Fibroblast of the aortic adventitia (primary cell): ENCODE measurements around the gene PNCK. TPM values are rescaled to one million over a fixed set of nuclear protein-coding genes. Genes with fewer than 3 reads are reported as not detected.

ENCODE experiments used
- DNase-seq: peaks from one replicate; pipeline ENCODE4 v3.0.0-alpha.2; 2010; ENCODE audit warnings: low read depth
- H3K4me3 ChIP-seq: 2 replicates; pipeline ENCODE4 v1.5.1; 2011; ENCODE audit warnings: low read depth, mild to moderate bottlenecking, control low read depth, low read length, moderate library complexity
- total RNA-seq: library from RNA; depleted of rRNA; stranded (reverse); fragments of >200 nt; gene quantifications from 2 replicates; pipeline ENCODE4 v1.2.3, GENCODE V29; 2012; ENCODE audit warnings: low replicate concordance
- TF ChIP-seq, protein P1 (sequence below): IDR thresholded peaks from 2 replicates; pipeline ENCODE4 v1.5.1; 2011; ENCODE audit warnings: mild to moderate bottlenecking, low read length, control low read depth, inconsistent platforms; ENCODE audit not compliant: insufficient read depth

Gene PNCK
- total RNA-seq, 1 donor, result not detected

DNA sequence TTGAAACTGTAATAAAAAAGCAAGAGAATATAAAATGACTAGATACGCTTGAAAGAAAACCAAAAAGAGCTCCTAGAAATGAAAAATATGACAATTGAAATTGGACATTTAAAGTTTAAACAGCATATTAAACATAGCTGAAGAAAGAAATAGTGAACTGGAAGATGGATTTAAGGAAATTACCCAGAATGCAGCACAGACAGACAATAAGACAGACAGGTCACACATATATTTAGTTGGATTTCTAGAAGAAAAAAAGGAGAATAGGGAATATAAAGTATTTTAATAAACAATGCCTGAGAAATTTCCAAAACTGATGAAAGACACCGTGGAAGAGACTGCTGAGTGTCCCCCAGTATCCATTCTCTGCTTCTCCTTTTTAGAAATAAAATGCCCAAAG lies 20.1 kb downstream of the PNCK start:
- no peak overlapping the region for H3K4me3 ChIP-seq
- DNase-seq, result no peak
- TF ChIP-seq, protein P1, sequence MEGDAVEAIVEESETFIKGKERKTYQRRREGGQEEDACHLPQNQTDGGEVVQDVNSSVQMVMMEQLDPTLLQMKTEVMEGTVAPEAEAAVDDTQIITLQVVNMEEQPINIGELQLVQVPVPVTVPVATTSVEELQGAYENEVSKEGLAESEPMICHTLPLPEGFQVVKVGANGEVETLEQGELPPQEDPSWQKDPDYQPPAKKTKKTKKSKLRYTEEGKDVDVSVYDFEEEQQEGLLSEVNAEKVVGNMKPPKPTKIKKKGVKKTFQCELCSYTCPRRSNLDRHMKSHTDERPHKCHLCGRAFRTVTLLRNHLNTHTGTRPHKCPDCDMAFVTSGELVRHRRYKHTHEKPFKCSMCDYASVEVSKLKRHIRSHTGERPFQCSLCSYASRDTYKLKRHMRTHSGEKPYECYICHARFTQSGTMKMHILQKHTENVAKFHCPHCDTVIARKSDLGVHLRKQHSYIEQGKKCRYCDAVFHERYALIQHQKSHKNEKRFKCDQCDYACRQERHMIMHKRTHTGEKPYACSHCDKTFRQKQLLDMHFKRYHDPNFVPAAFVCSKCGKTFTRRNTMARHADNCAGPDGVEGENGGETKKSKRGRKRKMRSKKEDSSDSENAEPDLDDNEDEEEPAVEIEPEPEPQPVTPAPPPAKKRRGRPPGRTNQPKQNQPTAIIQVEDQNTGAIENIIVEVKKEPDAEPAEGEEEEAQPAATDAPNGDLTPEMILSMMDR, result no peak

DNA sequence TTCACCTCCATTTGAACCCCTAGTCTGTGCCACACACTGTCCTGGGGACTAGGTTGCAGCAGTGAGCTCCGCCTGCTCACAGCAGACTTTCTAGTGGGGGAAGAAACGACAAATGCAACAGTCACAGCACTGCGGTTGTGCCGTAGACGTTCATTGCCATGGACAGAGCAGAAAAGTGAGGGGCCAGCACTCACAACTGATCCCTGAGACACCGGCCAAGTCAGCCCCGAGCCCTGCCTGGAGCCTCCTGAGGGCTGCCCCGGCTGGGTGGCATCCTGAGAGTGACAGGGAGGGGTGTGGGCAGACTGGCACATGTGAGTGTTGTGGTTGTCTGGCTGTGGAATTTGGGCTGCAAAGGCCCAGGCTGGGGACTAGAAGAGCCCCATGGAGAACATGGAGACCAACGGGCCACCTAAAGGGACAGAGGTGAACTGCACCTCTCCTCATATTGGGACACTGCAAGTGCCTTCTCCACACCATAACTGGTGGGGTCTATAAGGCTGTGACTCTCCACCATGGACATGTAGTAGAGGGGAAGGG lies 22.0 kb downstream of the PNCK start:
- TF ChIP-seq, protein P1, result peak; percentile 45
- no peak overlapping the region for H3K4me3 ChIP-seq
- no peak for DNase-seq

DNA sequence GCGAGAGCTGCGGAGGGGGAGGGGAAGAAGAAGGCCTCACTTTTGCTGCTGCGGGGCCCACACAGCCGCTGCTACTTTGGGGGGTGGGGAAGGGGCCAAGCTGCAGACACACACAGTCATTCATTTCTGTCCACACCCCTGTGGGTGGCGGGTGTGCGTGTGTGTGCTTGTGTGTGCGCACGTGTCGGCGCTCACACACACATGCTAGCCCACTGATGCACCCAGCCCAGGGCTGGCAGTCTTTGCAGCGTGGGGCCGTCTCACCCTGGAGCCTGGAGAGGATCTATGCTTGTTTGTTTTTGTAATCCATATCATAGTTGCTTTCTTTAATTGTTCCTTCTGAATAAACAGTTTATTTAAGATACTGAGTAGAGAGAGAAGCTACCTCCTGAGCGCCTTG lies 22.7 kb downstream of the PNCK start:
- TF ChIP-seq, protein P1, result no peak
- no peak for DNase-seq
- no peak overlapping the region for H3K4me3 ChIP-seq

DNA sequence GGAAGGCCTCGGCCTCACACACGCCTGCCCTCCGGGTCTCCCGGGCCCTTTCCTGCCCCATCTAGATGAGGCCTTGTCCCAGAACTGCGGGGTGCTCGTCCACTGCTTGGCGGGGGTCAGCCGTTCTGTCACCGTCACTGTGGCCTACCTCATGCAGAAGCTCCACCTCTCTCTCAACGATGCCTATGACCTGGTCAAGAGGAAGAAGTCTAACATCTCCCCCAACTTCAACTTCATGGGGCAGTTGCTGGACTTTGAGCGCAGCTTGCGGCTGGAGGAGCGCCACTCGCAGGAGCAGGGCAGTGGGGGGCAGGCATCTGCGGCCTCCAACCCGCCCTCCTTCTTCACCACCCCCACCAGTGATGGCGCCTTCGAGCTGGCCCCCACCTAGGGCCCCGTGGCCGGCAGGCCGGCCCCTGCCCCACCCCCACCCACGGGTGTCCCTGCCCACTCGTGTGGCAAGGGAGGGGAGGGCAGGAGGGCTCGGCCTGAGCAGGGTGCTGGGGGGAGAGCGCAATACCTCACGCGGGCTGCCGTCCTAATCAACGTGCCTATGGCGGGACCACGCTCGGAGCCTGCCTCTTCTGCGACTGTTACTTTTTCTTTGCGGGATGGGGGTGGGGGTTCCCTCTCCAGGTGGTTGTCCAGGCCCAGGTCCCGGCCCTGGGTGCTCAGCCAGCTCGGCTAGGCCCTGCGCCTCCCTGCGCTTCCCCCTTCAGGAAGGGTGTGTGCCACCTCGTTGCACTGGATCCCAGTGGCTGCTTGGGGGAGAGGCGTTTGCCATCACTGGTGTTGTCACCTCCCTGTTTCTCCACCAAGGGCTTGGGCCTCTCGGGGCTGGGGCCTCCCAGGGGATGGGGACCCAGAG lies 23.5 kb downstream of the PNCK start:
- DNase-seq, result no peak
- H3K4me3 ChIP-seq, result no peak overlapping the region
- TF ChIP-seq, protein P1, result no peak

DNA sequence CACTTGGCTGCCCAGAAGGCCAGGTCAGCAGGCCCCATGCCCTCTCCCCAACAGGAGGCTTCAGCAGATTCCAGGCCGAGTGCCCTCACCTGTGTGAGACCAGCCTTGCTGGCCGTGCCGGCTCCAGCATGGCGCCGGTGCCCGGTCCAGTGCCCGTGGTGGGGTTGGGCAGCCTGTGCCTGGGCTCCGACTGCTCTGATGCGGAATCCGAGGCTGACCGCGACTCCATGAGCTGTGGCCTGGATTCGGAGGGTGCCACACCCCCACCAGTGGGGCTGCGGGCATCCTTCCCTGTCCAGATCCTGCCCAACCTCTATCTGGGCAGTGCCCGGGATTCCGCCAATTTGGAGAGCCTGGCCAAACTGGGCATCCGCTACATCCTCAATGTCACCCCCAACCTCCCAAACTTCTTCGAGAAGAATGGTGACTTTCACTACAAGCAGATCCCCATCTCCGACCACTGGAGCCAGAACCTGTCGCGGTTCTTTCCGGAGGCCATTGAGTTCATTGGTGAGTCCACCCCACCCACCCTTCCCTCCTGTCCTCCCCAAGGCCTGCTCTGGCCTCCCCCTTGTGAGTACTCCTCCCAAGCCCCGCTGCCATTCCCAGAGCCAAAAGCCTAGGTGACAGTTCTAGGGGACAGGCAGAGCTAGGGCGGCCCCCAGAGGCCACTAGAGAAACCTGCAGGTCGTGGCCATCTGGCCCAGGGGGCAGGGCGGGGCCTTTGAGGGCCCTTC lies 24.3 kb downstream of the PNCK start:
- no peak overlapping the region for H3K4me3 ChIP-seq
- DNase-seq, result peak; percentile 8
- TF ChIP-seq, protein P1, result peak; percentile 29

DNA sequence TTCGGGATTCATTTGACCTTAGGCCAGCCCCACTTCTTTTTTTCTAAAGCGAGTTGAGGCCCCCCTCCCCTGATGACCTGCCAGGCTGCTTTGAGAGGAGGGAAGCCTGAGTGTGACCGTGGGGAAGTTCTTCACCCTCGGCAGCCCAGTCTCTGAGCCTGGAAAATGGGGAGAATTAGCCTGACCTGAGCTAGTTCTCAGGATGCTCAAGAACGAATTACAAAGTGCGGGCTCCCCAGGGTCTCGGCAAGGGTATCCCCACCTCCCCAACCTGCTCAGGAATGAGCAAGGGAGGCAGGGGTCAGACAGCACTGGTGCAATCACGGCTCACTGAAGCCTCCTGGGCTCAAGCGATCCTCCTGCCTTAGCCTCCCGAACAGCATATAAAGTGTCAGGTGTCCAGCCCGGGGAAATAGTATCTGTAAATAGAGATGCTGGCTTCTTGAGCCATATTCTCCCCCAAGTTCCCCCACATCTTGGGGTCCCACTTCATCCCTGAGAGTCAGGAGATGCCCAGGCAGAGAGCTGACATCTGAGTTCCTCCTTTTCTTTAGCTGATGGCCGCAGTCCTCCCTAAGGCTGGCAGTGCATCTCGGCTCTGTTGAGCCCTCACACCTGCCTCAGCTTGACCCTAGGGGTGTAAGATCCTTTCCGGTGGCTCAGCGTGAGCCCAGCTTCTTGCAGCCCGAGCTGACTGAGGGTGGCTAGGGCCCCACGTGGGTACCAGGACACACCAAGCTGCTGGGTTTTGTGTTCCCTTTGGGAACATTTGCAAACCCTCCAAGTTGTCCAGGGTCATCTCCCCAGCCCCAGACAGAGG lies 25.0 kb downstream of the PNCK start:
- TF ChIP-seq, protein P1, result no peak
- DNase-seq, result no peak
- no peak overlapping the region for H3K4me3 ChIP-seq
